ENCODE data around the gene XPO6. TPM values are rescaled to one million over a fixed set of nuclear protein-coding genes. Genes with fewer than 3 reads are reported as not detected.

Gene XPO6
- total RNA-seq, 2 experiments from 2014 or later, result 130 to 167 TPM

- no peaks in the 10 kb centered on the region for H3K9me2 ChIP-seq (ENCODE audit: insufficient read depth, low read length)
- no peak for DNase-seq (ENCODE audit: low spot score)
- no peak overlapping the region for H3K4me3 ChIP-seq (ENCODE audit: low read depth, low read length, poor library complexity, severe bottlenecking)
- peaks cover 100% of the 10 kb centered on the region for H3K36me3 ChIP-seq (ENCODE audit: insufficient read depth, low read length)
- TF ChIP-seq EZH2phosphoT487 (IDR thresholded peaks at IDR 0.05; ENCODE audit: borderline replicate concordance, low read depth, low read length) (no peak), CTCF (conservative IDR thresholded peaks at IDR 0.05; ENCODE audit: low read length) (no peak)
- H3K79me2 ChIP-seq (ENCODE audit: insufficient read depth, low read depth, low read length), result no peaks in the 10 kb centered on the region
- H3K4me1 ChIP-seq (ENCODE audit: insufficient read depth, low read length, poor library complexity, severe bottlenecking), result no peaks in the 10 kb centered on the region
- no peak overlapping the region for H3K27ac ChIP-seq (ENCODE audit: low read depth, low read length, poor library complexity, severe bottlenecking)
- H3K9me3 ChIP-seq (ENCODE audit: low read length), result no peaks in the 10 kb centered on the region
- no TSS peak for BruUV-seq (replicated peaks)
- H3K4me2 ChIP-seq (ENCODE audit: low read length), result no peak overlapping the region
- ChIA-PET CTCF (ENCODE audit: unreplicated experiment) (no interaction called here), POLR2A (no interaction called here)
- intact Hi-C loops (cut with micrococcal nuclease; ENCODE audit: unreplicated experiment), result no loop called here
- H4K20me1 ChIP-seq (ENCODE audit: insufficient read depth, low read length), result no peaks in the 10 kb centered on the region
- no peak overlapping the region for H2AFZ ChIP-seq (ENCODE audit: low read length)
These were observed 110.3 kb downstream of the XPO6 start for GRCh38 chr16:28101533-28101890.

- no peak for DNase-seq (ENCODE audit: low spot score)
- Histone ChIP-seq H3K9me2 (ENCODE audit: insufficient read depth, low read length) (no peaks in the 10 kb centered on the region), H2AFZ (ENCODE audit: low read length) (no peak overlapping the region), H4K20me1 (ENCODE audit: insufficient read depth, low read length) (no peaks in the 10 kb centered on the region), H3K79me2 (ENCODE audit: insufficient read depth, low read depth, low read length) (no peaks in the 10 kb centered on the region), H3K4me1 (ENCODE audit: insufficient read depth, low read length, poor library complexity, severe bottlenecking) (no peaks in the 10 kb centered on the region), H3K9me3 (ENCODE audit: low read length) (no peaks in the 10 kb centered on the region), H3K36me3 (ENCODE audit: insufficient read depth, low read length) (peaks cover 95% of the 10 kb centered on the region), H3K4me3 (ENCODE audit: low read depth, low read length, poor library complexity, severe bottlenecking) (no peak overlapping the region), H3K4me2 (ENCODE audit: low read length) (no peak overlapping the region), H3K27ac (ENCODE audit: low read depth, low read length, poor library complexity, severe bottlenecking) (no peak overlapping the region)
- no TSS peak for BruUV-seq (replicated peaks)
- TF ChIP-seq EZH2phosphoT487 (IDR thresholded peaks at IDR 0.05; ENCODE audit: borderline replicate concordance, low read depth, low read length), result no peak
- TF ChIP-seq CTCF (conservative IDR thresholded peaks at IDR 0.05; ENCODE audit: low read length), result no peak
- CTCF ChIA-PET (ENCODE audit: unreplicated experiment), result no interaction called here
- intact Hi-C loops (cut with micrococcal nuclease; ENCODE audit: unreplicated experiment), result no loop called here
- POLR2A ChIA-PET, result no interaction called here
These were observed 110.8 kb downstream of the XPO6 start for GRCh38 chr16:28100810-28101532.
